ENCODE measurements around the gene SCAMP5. TPM values are rescaled to one million over a fixed set of nuclear protein-coding genes. Genes with fewer than 3 reads are reported as not detected.

SCAMP5 gene
- 2.6 TPM for total RNA-seq
- long read RNA-seq, partial matches to known transcripts: 0 of 2 reads
- long read RNA-seq, other reads (novel, unspliced or antisense): 2 of 2 reads

- DNase-seq (peak; percentile 95), ATAC-seq (peak; percentile 98)
- Histone ChIP-seq H3K4me1 (peaks cover 8% of the 10 kb centered on the region), H3K36me3 (no peaks in the 10 kb centered on the region), H3K9me3 (no peaks in the 10 kb centered on the region), H3K4me3 (peak within 1 kb of the TSS; percentile 64), H3K27me3 (peaks cover 13% of the 10 kb centered on the region), H3K27ac (no peak within 1 kb of the TSS)
- intact Hi-C loops (cut with DNase I): no loop called here
- TF ChIP-seq CTCF (IDR thresholded peaks at IDR 0.05): no peak
Measured at GRCh38 chr15:74995182-74995778, at the start of gene SCAMP5. Gene SCAMP5 (plus strand): TSS chr15:74995563. CDS start chr15:75011840, 16,277 bp downstream.

- Histone ChIP-seq H3K27me3 (no peaks in the 10 kb centered on the region), H3K4me1 (peaks cover 20% of the 10 kb centered on the region), H3K4me3 (no peak overlapping the region), H3K9me3 (no peaks in the 10 kb centered on the region), H3K36me3 (no peaks in the 10 kb centered on the region), H3K27ac (no peak overlapping the region)
- intact Hi-C loops (cut with DNase I): no loop called here
- DNase-seq (no peak), ATAC-seq (peak; percentile 93)
- peak; percentile 99 for TF ChIP-seq CTCF (IDR thresholded peaks at IDR 0.05)
Measured at GRCh38 chr15:74950078-74950908, 45.1 kb upstream of the SCAMP5 start.

- Histone ChIP-seq H3K27ac (no peak overlapping the region), H3K36me3 (no peaks in the 10 kb centered on the region), H3K4me3 (no peak overlapping the region), H3K4me1 (peaks cover 27% of the 10 kb centered on the region), H3K27me3 (no peaks in the 10 kb centered on the region), H3K9me3 (no peaks in the 10 kb centered on the region)
- intact Hi-C loops (cut with DNase I): no loop called here
- DNase-seq (no peak), ATAC-seq (no peak)
- no peak for TF ChIP-seq CTCF (IDR thresholded peaks at IDR 0.05)
Measured at GRCh38 chr15:74951006-74951405, 44.4 kb upstream of the SCAMP5 start.

- H3K36me3 ChIP-seq: no peaks in the 10 kb centered on the region
- H3K27ac ChIP-seq: peak overlapping the region; percentile 88
- no peaks in the 10 kb centered on the region for H3K9me3 ChIP-seq
- H3K27me3 ChIP-seq: no peaks in the 10 kb centered on the region
- no peak for DNase-seq
- ATAC-seq: no peak
- H3K4me1 ChIP-seq: peaks cover 49% of the 10 kb centered on the region
- no peak for TF ChIP-seq CTCF (IDR thresholded peaks at IDR 0.05)
- intact Hi-C loops (cut with DNase I): no loop called here
- H3K4me3 ChIP-seq: peak overlapping the region; percentile 81
Measured at GRCh38 chr15:74954515-74954914, 40.8 kb upstream of the SCAMP5 start.

GRCh38 chr15:74955017-74955416, 40.3 kb upstream of the SCAMP5 start:
- ATAC-seq (no peak), DNase-seq (no peak)
- H3K27me3 ChIP-seq: no peaks in the 10 kb centered on the region
- H3K9me3 ChIP-seq: no peaks in the 10 kb centered on the region
- no peaks in the 10 kb centered on the region for H3K36me3 ChIP-seq
- peak overlapping the region; percentile 88 for H3K27ac ChIP-seq
- peak overlapping the region; percentile 81 for H3K4me3 ChIP-seq
- H3K4me1 ChIP-seq: peaks cover 48% of the 10 kb centered on the region
- intact Hi-C loops (cut with DNase I): no loop called here
- no peak for TF ChIP-seq CTCF (IDR thresholded peaks at IDR 0.05)
